Measurements from ENCODE around the gene CPXM2.

CPXM2 gene

DNA sequence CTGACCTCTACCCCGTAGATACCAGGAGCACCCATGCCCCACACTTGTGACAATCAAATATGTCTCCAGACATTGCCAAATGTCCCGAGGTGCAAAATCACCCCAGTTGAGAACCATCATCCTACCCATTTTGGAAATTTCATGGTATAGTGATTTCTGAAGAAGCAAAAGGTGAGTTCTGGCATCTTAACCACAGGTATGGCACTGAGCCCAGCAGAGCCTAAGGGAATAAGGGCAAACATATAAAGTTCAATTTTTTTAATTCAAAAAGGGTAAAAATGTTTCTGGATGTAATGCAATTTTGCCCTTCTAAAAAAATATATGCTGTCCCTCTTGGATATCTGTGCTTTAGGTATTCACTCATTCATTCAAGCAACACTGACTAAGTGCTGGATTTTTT is 30.5 kb upstream of the CPXM2 start:
- TF ChIP-seq SIN3A (IDR thresholded peaks at IDR 0.05; ENCODE audit: borderline replicate concordance, insufficient read depth, low read length), result no peak
- no peak for TF ChIP-seq POLR2AphosphoS5 (IDR thresholded peaks at IDR 0.05; ENCODE audit: low read depth, low read length)
- no peak for TF ChIP-seq FOXP2 (optimal IDR thresholded peaks at IDR 0.05; ENCODE audit: borderline replicate concordance, extremely low read depth, extremely low read length, insufficient read depth)
- TF ChIP-seq REST (IDR thresholded peaks at IDR 0.05; ENCODE audit: insufficient read depth in 1 of 2, low read depth in 2 of 2, low read length in 2 of 2), result no peak
- no peak for TF ChIP-seq TAF1 (IDR thresholded peaks at IDR 0.05; ENCODE audit: borderline replicate concordance, insufficient read depth, low read length)

- no peak for TF ChIP-seq POLR2AphosphoS5 (IDR thresholded peaks at IDR 0.05; ENCODE audit: low read depth, low read length)
- no peak for TF ChIP-seq TAF1 (IDR thresholded peaks at IDR 0.05; ENCODE audit: borderline replicate concordance, insufficient read depth, low read length)
- TF ChIP-seq FOXP2 (optimal IDR thresholded peaks at IDR 0.05; ENCODE audit: borderline replicate concordance, extremely low read depth, extremely low read length, insufficient read depth), result no peak
- no peak for TF ChIP-seq REST (IDR thresholded peaks at IDR 0.05; ENCODE audit: insufficient read depth in 1 of 2, low read depth in 2 of 2, low read length in 2 of 2)
- no peak for TF ChIP-seq SIN3A (IDR thresholded peaks at IDR 0.05; ENCODE audit: borderline replicate concordance, insufficient read depth, low read length)
These were observed 25.2 kb upstream of the CPXM2 start for GRCh38 chr10:123916775-123917174.

DNA sequence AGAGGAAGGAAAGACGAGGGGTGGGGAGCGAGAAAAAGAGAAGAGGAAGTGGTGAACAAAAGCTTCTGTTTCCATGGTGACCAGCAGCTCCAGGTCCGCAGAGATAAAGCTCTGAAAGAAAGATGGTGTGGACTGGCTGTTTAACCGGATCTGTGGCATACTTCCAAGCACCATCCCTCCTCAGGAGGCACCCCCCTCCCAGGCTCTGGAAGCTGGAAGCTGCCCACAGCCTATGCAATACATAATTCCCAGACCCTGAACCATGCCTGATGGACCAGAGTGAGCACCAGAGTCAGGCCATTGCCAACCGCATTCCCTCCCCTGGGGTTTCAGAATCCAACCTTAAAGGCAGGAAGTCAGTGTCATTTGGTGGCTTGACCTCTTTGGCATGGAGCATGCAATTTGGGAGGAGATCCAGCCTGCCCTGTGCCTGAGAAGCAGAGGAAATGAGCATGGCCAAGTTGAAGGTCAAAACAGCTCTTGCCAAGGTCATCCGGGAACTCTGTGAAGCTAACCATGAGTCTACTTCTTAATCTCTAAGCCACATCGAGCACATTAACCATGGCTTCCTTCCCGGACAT is 22.2 kb upstream of the CPXM2 start:
- no peak for TF ChIP-seq REST (IDR thresholded peaks at IDR 0.05; ENCODE audit: insufficient read depth in 1 of 2, low read depth in 2 of 2, low read length in 2 of 2)
- no peak for TF ChIP-seq TAF1 (IDR thresholded peaks at IDR 0.05; ENCODE audit: borderline replicate concordance, insufficient read depth, low read length)
- no peak for TF ChIP-seq SIN3A (IDR thresholded peaks at IDR 0.05; ENCODE audit: borderline replicate concordance, insufficient read depth, low read length)
- TF ChIP-seq POLR2AphosphoS5 (IDR thresholded peaks at IDR 0.05; ENCODE audit: low read depth, low read length), result no peak
- TF ChIP-seq FOXP2 (optimal IDR thresholded peaks at IDR 0.05; ENCODE audit: borderline replicate concordance, extremely low read depth, extremely low read length, insufficient read depth), result no peak

DNA sequence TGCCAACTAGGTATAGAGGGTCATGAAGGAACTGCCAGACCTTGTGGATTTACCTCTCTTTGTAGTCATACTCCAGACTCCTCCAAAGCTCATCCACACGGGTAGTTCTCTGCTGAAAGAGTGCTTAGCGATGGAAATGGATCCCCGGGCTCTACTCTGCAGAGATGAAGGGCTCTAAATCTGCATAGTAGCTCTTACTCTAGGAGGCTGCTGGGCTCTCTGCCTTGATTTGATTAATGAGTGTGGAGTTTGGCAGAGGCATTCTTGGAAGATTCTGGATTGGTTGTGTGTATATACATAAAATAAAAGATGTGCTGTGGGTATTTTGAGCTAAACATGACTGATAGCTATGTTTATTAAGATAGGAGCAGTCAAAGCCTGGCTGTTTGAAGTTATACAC is 21.3 kb upstream of the CPXM2 start:
- no peak for TF ChIP-seq POLR2AphosphoS5 (IDR thresholded peaks at IDR 0.05; ENCODE audit: low read depth, low read length)
- no peak for TF ChIP-seq REST (IDR thresholded peaks at IDR 0.05; ENCODE audit: insufficient read depth in 1 of 2, low read depth in 2 of 2, low read length in 2 of 2)
- no peak for TF ChIP-seq SIN3A (IDR thresholded peaks at IDR 0.05; ENCODE audit: borderline replicate concordance, insufficient read depth, low read length)
- TF ChIP-seq FOXP2 (optimal IDR thresholded peaks at IDR 0.05; ENCODE audit: borderline replicate concordance, extremely low read depth, extremely low read length, insufficient read depth), result no peak
- no peak for TF ChIP-seq TAF1 (IDR thresholded peaks at IDR 0.05; ENCODE audit: borderline replicate concordance, insufficient read depth, low read length)

DNA sequence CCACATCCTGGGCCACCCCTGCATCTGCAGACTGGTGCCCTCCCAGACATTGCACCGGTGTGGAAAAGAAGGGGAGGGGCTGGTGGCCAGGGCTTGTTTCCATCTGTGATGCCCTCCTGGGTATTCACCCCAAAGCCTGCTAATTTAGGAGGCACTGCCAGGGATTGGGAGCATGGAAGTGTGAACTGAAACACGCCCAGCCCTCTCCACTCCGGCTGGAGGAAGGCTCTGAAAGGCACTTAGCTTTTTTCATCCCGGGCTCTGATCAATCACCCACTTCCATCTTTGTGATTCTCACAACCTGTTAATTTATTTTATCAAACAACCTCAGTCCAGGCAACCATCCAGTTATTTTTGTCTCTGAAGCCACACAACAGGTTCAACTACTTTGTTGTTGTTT is 20.9 kb upstream of the CPXM2 start:
- TF ChIP-seq REST (IDR thresholded peaks at IDR 0.05; ENCODE audit: insufficient read depth in 1 of 2, low read depth in 2 of 2, low read length in 2 of 2) (no peak), SIN3A (IDR thresholded peaks at IDR 0.05; ENCODE audit: borderline replicate concordance, insufficient read depth, low read length) (no peak), POLR2AphosphoS5 (IDR thresholded peaks at IDR 0.05; ENCODE audit: low read depth, low read length) (no peak), FOXP2 (optimal IDR thresholded peaks at IDR 0.05; ENCODE audit: borderline replicate concordance, extremely low read depth, extremely low read length, insufficient read depth) (no peak)
